ENCODE measurements around the gene CHI3L1.

Gene CHI3L1

GRCh38 chr1:203149188-203149840, 37.2 kb downstream of the CHI3L1 start:
- no peak for DNase-seq

GRCh38 chr1:203148579-203148978, 37.9 kb downstream of the CHI3L1 start:
- no peak for DNase-seq

- DNase-seq = no peak
Observed at GRCh38 chr1:203148127-203148526, 38.4 kb downstream of the CHI3L1 start.

- DNase-seq = no peak
Observed at GRCh38 chr1:203147376-203147775, 39.1 kb downstream of the CHI3L1 start.

GRCh38 chr1:203146537-203146936, 40.0 kb downstream of the CHI3L1 start:
- DNase-seq = no peak

GRCh38 chr1:203146042-203146369, 40.5 kb downstream of the CHI3L1 start:
- no peak for DNase-seq

GRCh38 chr1:203145321-203146041, 41.0 kb downstream of the CHI3L1 start:
- no peak for DNase-seq

GRCh38 chr1:203144661-203145060, 41.8 kb downstream of the CHI3L1 start:
- DNase-seq = no peak

GRCh38 chr1:203143641-203144040, 42.9 kb downstream of the CHI3L1 start:
- no peak for DNase-seq

GRCh38 chr1:203142684-203143408, 43.7 kb downstream of the CHI3L1 start:
- DNase-seq = no peak

GRCh38 chr1:203142124-203142523, 44.4 kb downstream of the CHI3L1 start:
- DNase-seq = no peak

GRCh38 chr1:203140743-203141520, 45.6 kb downstream of the CHI3L1 start:
- DNase-seq = no peak

- no peak for DNase-seq
Observed at GRCh38 chr1:203139976-203140475, 46.5 kb downstream of the CHI3L1 start.

- DNase-seq = no peak
Observed at GRCh38 chr1:203138066-203138465, 48.4 kb downstream of the CHI3L1 start.

- no peak for DNase-seq
Observed at GRCh38 chr1:203137324-203137723, 49.2 kb downstream of the CHI3L1 start.

GRCh38 chr1:203136409-203137042, 50.0 kb downstream of the CHI3L1 start:
- no peak for DNase-seq

- DNase-seq = no peak
Observed at GRCh38 chr1:203135636-203136305, 50.7 kb downstream of the CHI3L1 start.

- DNase-seq = no peak
Observed at GRCh38 chr1:203133970-203134725, 52.4 kb downstream of the CHI3L1 start.

GRCh38 chr1:203131548-203132200, 54.8 kb downstream of the CHI3L1 start:
- DNase-seq = no peak

- no peak for DNase-seq
Observed at GRCh38 chr1:203130358-203130985, 56.0 kb downstream of the CHI3L1 start.

Measured in stimulated activated CD4-positive, alpha-beta T cell treated with anti-CD3 and anti-CD28 coated beads, Interleukin-12 subunit alpha, Interleukin-12 subunit beta, amount 100 ng/mL, for 4 hours (primary cell).